AG10803 (cell line): ENCODE results near the gene RNF213.
"Not testable (repeated sequence)": the region's sequence is repeated elsewhere in the genome, so short reads cannot be mapped to it uniquely, and the experiment has no call there.

Source experiments
- DNase-seq: peaks from one replicate; pipeline ENCODE4 v3.0.0; 2010; ENCODE audit warnings: low read depth
- H3K4me3 ChIP-seq: 2 replicates; pipeline ENCODE4 v1.5.1; 2011; ENCODE audit warnings: mild to moderate bottlenecking, low read length, control low read depth
- TF ChIP-seq, protein P1 (sequence below): conservative IDR thresholded peaks from 2 replicates; pipeline ENCODE4 v1.5.1; 2011; ENCODE audit warnings: mild to moderate bottlenecking, low read length, control low read depth, inconsistent platforms

RNF213 gene

DNA sequence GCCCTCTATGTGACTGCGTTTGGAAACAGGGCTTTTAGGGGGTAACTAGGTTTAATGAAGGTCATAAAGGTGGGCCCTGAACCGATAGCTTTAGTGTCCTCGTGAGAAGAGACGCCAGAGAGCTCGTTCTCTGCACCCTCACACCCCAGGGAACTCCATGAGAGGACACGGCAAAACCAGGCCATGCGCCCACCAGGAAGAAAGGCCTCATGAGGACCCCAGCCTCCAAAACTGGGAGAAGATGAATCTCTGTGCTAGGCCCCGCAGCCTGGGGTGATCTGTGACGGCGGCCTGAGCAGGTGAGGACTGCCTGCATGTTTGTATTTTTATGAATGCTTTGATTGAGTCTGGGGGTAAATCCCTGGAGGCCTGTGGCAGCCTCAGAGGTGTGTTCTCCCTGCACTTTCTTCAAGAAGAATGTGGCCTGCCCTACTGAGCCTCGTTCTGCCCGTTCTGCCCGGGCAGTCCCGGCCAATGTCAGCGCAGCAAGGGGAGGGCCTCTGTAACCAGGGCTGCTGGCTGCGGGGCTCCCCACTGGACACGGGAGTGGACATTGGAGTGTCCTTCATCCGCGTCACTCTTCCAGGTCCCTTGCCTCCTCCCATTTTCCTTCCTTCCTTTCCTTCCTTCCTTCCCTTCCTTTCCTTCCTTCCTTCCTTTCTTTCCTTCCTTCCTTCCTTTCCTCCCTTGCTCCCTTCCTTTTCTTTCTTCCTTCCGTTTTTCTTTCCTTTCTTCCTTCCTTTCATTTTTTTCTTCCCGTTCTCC lies 6.8 kb upstream of the RNF213 start:
- no peak for DNase-seq
- H3K4me3 ChIP-seq, result no peak overlapping the region
- TF ChIP-seq, protein P1, sequence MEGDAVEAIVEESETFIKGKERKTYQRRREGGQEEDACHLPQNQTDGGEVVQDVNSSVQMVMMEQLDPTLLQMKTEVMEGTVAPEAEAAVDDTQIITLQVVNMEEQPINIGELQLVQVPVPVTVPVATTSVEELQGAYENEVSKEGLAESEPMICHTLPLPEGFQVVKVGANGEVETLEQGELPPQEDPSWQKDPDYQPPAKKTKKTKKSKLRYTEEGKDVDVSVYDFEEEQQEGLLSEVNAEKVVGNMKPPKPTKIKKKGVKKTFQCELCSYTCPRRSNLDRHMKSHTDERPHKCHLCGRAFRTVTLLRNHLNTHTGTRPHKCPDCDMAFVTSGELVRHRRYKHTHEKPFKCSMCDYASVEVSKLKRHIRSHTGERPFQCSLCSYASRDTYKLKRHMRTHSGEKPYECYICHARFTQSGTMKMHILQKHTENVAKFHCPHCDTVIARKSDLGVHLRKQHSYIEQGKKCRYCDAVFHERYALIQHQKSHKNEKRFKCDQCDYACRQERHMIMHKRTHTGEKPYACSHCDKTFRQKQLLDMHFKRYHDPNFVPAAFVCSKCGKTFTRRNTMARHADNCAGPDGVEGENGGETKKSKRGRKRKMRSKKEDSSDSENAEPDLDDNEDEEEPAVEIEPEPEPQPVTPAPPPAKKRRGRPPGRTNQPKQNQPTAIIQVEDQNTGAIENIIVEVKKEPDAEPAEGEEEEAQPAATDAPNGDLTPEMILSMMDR, result no peak

DNA sequence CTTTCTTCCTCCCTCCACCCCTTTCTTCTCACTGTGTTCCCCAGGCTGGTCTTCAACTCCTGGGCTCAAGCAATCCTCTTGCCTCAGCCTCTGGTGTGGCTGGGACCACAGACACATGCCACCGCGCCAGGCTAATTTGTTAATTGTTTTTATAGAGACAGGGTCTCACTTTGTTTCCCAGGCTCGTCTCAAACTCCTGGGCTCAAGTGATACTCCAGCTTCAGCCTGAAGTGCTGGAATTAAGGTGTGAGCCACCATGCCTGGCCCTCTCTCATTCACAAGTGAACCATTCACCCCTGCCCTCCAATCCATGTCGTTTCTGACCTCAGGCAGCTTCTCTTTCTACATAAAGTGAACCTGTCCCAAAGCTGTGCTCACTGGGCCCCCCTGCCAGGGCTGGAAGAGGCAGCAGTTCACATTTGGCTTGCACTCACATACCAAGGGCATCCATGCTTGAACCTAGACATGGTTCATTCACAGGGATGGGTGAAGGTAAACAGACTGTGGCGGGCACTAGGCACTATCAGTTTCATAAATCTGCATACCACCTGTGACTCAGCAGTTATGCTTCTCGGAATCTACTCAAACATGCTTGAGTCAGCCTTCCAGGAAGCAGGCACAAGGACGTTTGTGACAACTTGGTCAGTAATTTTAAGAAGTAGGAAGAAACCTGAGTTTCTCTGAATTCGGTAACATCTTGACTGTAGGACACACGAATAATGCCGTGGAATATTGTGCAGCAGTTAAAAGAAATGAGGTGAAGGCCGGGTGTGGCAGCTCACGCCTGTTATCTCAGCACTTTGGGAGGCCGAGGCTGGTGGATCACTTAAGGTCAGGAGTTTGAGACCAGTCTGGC lies 6.0 kb upstream of the RNF213 start:
- no peak overlapping the region for H3K4me3 ChIP-seq

DNA sequence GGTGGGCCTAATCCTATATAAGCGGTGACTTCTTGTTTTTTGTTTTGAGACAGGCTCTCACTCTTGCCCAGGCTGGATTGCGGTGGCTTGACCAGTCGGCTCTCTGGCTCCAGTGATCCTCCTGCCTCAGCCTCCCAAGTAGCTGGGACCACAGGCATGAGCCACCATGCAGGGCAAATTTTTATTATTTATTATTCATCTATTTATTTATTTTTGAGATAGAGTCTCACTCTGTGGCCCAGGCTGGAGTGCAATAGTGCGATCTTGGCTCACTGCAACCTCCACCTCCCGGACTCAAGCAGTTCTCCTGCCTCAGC lies 4.7 kb upstream of the RNF213 start:
- H3K4me3 ChIP-seq, result no peak overlapping the region
- TF ChIP-seq, protein P1, result no peak

More for the DNA sequence above, 6.0 kb upstream of the RNF213 start:
- DNase-seq, result peak; percentile 93
- TF ChIP-seq, protein P1, result no peak

DNA sequence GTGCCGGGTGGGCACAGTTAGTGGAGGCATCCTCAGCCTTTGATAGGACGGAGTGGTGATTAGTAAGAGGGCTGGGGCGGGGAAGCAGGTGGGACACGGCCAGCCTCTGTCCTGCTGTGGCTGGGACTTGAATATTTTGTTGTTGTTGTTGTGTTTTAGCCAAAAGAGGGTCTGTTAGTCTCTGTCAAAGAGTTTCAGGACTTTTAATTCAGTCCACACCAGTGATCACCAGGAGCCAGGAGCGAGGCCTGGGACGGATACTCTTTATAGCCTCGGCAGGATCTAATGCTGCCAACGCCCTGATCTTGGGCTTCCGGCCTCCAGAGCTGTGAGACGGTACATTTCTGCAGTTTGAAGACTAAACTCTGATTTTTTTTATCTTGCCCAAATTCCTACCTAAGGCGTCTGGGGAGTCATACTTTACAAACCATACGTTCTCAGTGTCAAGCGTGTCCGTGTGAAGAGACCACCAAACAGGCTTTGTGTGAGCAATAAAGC lies 2.9 kb upstream of the RNF213 start:
- H3K4me3 ChIP-seq, result no peak overlapping the region
- DNase-seq, result no peak
- TF ChIP-seq, protein P1, result no peak

More for the DNA sequence above, 4.7 kb upstream of the RNF213 start:
- no peak for DNase-seq

DNA sequence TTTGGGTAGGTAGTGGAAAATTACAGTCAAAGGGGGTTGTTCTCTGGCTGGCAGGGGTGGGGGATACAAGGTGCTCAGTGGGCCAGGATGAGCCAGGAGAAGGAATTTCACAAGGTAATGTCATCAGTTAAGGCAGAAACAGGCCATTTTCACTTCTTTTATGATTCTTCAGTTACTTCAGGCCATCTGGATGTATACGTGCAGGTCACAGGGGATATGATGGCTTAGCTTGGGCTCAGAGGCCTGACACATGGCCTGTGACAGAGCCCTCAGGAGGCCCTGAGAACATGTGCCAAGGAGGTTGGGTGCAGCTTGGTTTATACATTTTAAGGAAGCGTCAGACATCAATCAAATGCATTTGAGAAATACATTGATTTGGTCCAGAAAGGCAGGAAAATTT lies 2.4 kb upstream of the RNF213 start:
- H3K4me3 ChIP-seq, DNase-seq: not testable (repeated sequence)

DNA sequence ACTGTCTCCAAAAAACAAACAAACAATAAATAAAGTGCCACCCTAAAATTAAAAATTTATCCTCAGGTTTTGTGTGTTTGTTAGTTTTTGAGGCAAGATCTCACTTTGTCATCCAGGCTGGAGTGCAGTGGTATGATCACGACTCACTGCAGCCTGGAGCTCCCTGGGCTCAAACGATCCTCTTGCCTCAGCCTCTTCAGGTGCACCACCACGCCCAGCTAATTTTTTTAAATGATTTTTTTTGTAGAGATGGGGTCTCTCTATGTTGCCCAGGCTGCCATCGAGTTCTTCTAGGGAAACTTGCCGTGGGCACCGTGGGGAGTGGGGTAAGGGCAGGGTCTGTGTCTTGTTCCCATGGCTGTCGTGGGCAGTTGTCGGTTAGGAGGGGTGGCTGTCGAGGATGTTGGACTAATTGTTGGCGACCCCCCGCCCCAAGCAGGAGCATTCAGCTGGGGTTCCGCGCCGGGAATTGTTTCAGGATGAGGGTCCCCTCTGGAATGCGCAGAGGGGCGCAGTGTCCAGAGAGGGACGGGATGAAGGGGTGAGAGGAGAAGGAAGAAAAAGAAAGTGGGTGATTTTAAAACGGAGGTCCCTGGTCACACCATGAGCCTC lies 1.1 kb upstream of the RNF213 start:
- peak overlapping the region; percentile 65 for H3K4me3 ChIP-seq
- TF ChIP-seq, protein P1, result no peak
- no peak for DNase-seq

DNA sequence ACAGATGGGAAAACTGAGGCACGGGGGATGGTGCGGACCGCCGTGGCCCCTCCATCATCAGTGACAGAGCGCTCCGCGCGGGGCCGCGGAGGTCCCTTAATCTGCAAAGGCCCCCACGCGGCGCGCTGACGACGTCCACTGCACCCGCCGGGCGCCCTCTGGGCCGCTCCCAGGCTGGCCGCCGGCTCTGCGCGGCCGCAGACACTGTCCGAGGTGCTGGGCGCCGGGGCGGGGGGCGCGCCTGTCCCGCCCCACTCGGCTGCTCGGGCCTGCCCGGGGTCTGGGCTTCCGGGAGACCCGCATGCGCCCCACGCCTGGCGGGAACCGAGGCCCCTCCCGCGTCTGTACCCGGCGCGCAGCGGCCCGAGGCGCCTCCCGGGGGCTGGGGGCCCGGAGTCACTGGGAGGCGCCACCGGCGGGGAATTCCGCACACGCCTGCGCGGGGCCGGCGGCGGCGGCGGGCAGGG lies 550 bp upstream of the RNF213 start:
- H3K4me3 ChIP-seq, result peak overlapping the region; percentile 65
- peak; percentile 71 for DNase-seq
- TF ChIP-seq, protein P1, result no peak
